HG03439 (cell line): ENCODE data around the gene AUTS2.

Source experiments
- ATAC-seq: cut with Tn5 transposase; IDR thresholded peaks from one replicate; pipeline ENCODE4 v1.9.1; 2021; ENCODE audit warnings: mild to moderate bottlenecking, moderate library complexity; ENCODE audit not compliant: unreplicated experiment

AUTS2 gene

GRCh38 chr7:70318511-70318910 lies 720.2 kb downstream of the AUTS2 start:
- no peak for ATAC-seq

- ATAC-seq: no peak
These were observed 720.8 kb downstream of the AUTS2 start for GRCh38 chr7:70319057-70319456.

GRCh38 chr7:70321016-70321590 lies 722.8 kb downstream of the AUTS2 start:
- no peak for ATAC-seq

- no peak for ATAC-seq
These were observed 724.6 kb downstream of the AUTS2 start for GRCh38 chr7:70322856-70323255.

GRCh38 chr7:70325509-70326101 lies 727.3 kb downstream of the AUTS2 start:
- no peak for ATAC-seq

- no peak for ATAC-seq
These were observed 736.0 kb downstream of the AUTS2 start for GRCh38 chr7:70334295-70334694.

GRCh38 chr7:70334871-70335270 lies 736.6 kb downstream of the AUTS2 start:
- ATAC-seq: no peak

GRCh38 chr7:70336536-70336935 lies 738.3 kb downstream of the AUTS2 start:
- ATAC-seq: no peak

GRCh38 chr7:70338015-70338414 lies 739.7 kb downstream of the AUTS2 start:
- ATAC-seq: no peak

- no peak for ATAC-seq
These were observed 742.0 kb downstream of the AUTS2 start for GRCh38 chr7:70340236-70340635.

GRCh38 chr7:70341446-70341845 lies 743.2 kb downstream of the AUTS2 start:
- ATAC-seq: no peak

- ATAC-seq: no peak
These were observed 745.2 kb downstream of the AUTS2 start for GRCh38 chr7:70343519-70343918.

- no peak for ATAC-seq
These were observed 746.5 kb downstream of the AUTS2 start for GRCh38 chr7:70344726-70345125.

GRCh38 chr7:70346844-70347462 lies 748.7 kb downstream of the AUTS2 start:
- no peak for ATAC-seq

GRCh38 chr7:70347463-70348254 lies 749.4 kb downstream of the AUTS2 start:
- peak; percentile 82 for ATAC-seq

- ATAC-seq: no peak
These were observed 750.8 kb downstream of the AUTS2 start for GRCh38 chr7:70349031-70349430.

- ATAC-seq: no peak
These were observed 751.5 kb downstream of the AUTS2 start for GRCh38 chr7:70349819-70350218.

- ATAC-seq: no peak
These were observed 753.8 kb downstream of the AUTS2 start for GRCh38 chr7:70352088-70352487.

GRCh38 chr7:70352906-70353305 lies 754.6 kb downstream of the AUTS2 start:
- ATAC-seq: no peak

GRCh38 chr7:70353330-70353945 lies 755.2 kb downstream of the AUTS2 start:
- ATAC-seq: no peak

GRCh38 chr7:70353946-70354335 lies 755.7 kb downstream of the AUTS2 start:
- no peak for ATAC-seq
